Progenitor cell of endocrine pancreas (in vitro differentiated cells): ENCODE results near the gene LBX1. TPM values are rescaled to one million over a fixed set of nuclear protein-coding genes. Genes with fewer than 3 reads are reported as not detected.

Experiments used
- DNase-seq: peaks from one replicate; pipeline ENCODE4 v3.0.0; 2021; ENCODE audit warnings: low spot score; ENCODE audit not compliant: unreplicated experiment
- H3K27ac Mint-ChIP-seq: 2 replicates; pipeline ENCODE4 v1.8.0; 2021; ENCODE audit warnings: mild to moderate bottlenecking, moderate library complexity, mixed read lengths
- H3K27me3 Mint-ChIP-seq: 2 replicates; pipeline ENCODE4 v1.8.0; 2021; ENCODE audit warnings: mixed read lengths
- H3K36me3 Mint-ChIP-seq: 2 replicates; pipeline ENCODE4 v1.8.0; 2022; ENCODE audit warnings: mixed read lengths; ENCODE audit not compliant: insufficient read depth
- H3K4me1 Mint-ChIP-seq: 2 replicates; pipeline ENCODE4 v1.8.0; 2021; ENCODE audit warnings: low read depth, mixed read lengths
- H3K4me3 Mint-ChIP-seq: 2 replicates; pipeline ENCODE4 v1.8.0; 2021; ENCODE audit warnings: low read depth, mild to moderate bottlenecking, moderate library complexity, mixed read lengths
- H3K9me3 Mint-ChIP-seq: 2 replicates; pipeline ENCODE4 v1.8.0; 2021; ENCODE audit warnings: low read depth, mixed read lengths
- CTCF ChIP-seq: fragments of 200-600 bp; sonication (generic); IDR thresholded peaks from one replicate; pipeline ENCODE4 v1.5.0; 2021; ENCODE audit warnings: antibody characterized with exemption, mild to moderate bottlenecking; ENCODE audit not compliant: unreplicated experiment
- total RNA-seq: library from RNA; stranded (reverse); gene quantifications from 2 replicates; pipeline ENCODE4 v1.2.1, GENCODE V29; 2021

LBX1 gene
- total RNA-seq, 1 donor from 2014 or later: not detected

GRCh38 chr10:101227429-101228152 is 1.7 kb downstream of the LBX1 start:
- peaks cover 78% of the 10 kb centered on the region for H3K27me3 Mint-ChIP-seq
- H3K9me3 Mint-ChIP-seq: no peaks in the 10 kb centered on the region
- no peak overlapping the region for H3K27ac Mint-ChIP-seq
- H3K4me3 Mint-ChIP-seq: no peak overlapping the region
- no peak for TF ChIP-seq CTCF
- peaks cover 6% of the 10 kb centered on the region for H3K4me1 Mint-ChIP-seq
- no peaks in the 10 kb centered on the region for H3K36me3 Mint-ChIP-seq
- DNase-seq: no peak

- Mint-ChIP-seq H3K36me3 (no peaks in the 10 kb centered on the region), H3K9me3 (no peaks in the 10 kb centered on the region), H3K27me3 (peaks cover 78% of the 10 kb centered on the region), H3K4me1 (peaks cover 8% of the 10 kb centered on the region), H3K27ac (peak overlapping the region; percentile 89), H3K4me3 (no peak overlapping the region)
- DNase-seq: no peak
- TF ChIP-seq CTCF: no peak
Measured at GRCh38 chr10:101226491-101227428, 2.5 kb downstream of the LBX1 start.

GRCh38 chr10:101225846-101226421 is 3.3 kb downstream of the LBX1 start:
- Mint-ChIP-seq H3K27ac (peak overlapping the region; percentile 89), H3K4me1 (peaks cover 8% of the 10 kb centered on the region), H3K36me3 (no peaks in the 10 kb centered on the region), H3K4me3 (no peak overlapping the region), H3K27me3 (peaks cover 78% of the 10 kb centered on the region), H3K9me3 (no peaks in the 10 kb centered on the region)
- no peak for DNase-seq
- TF ChIP-seq CTCF: no peak

GRCh38 chr10:101224910-101225823 is 4.1 kb downstream of the LBX1 start:
- DNase-seq: no peak
- Mint-ChIP-seq H3K4me1 (peaks cover 7% of the 10 kb centered on the region), H3K4me3 (no peak overlapping the region), H3K9me3 (no peaks in the 10 kb centered on the region), H3K36me3 (no peaks in the 10 kb centered on the region), H3K27me3 (peaks cover 79% of the 10 kb centered on the region), H3K27ac (no peak overlapping the region)
- TF ChIP-seq CTCF: peak; percentile 19
